Measurements from ENCODE around the gene TMED7.
A peak's percentile ranks its signal among the peaks of the same experiment; 100 is the strongest.

Gene TMED7

DNA sequence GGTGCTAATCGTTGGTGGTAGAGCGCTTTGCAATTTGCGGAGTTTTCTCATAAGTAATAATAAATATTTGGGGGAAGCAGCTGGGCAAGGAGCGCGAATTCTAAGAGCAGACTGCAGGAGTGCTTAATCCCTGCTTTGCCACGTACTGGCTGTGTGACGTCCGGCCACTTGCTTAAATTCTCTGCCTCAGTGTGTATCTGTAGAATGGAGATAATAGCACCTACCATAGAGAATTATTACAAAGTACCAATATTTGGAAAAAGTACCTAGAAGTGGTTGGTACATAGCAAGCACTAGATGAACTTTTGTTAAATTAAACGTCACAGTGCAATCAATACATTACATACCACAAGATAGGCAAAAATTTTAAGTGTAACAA lies 598 bp upstream of the TMED7 start:
- no peak for DNase-seq

GRCh38 chr5:115624994-115625393 lies 842 bp downstream of the TMED7 start:
- DNase-seq: no peak

- DNase-seq: no peak
Measured at GRCh38 chr5:115623658-115624057, 2.2 kb downstream of the TMED7 start.

DNA sequence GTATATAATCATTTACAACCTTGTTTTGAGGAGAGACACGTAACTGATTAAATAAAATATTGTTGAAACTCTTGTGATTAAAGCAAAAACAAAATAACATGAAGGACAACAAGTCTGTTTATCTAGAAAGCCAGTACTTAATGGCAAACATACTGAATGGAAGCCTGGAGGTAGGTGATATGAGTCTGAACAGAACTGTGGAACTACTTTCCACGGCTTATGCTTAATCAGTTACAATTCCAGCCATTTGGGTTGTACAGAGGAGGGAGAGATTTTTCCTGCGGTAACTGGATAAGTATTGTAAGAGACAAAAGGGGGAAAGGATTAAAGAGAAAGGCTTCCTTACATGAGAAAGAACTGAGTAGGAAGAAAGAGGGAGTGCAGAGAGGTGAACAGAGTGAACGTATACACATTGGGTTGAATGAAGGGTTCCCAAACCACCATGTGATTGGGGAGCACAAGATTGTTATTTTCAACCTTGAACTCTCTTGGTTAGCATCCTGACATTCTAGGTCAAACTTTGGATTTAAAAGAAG lies 4.4 kb downstream of the TMED7 start:
- DNase-seq: no peak

- no peak for DNase-seq
Measured at GRCh38 chr5:115616892-115617291, 8.9 kb downstream of the TMED7 start.

DNA sequence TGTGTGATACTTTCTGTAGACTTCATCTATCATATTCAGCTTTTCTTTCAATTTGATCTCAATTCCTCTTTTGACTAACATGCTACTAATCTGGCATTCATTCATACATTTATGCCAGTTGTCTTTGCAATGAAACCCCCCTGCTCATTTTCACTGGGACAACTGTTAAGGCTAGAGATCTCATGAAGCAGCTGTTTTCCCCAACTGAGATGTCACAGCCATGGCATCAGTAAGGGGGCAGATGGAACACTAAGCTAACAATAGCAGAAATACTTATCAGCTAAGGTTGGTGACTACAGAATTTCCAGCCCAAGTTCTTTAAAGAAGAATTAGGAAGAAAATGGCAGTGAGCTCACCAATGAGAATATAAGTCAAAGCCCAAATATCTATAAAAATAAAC lies 9.4 kb downstream of the TMED7 start:
- no peak for DNase-seq

DNA sequence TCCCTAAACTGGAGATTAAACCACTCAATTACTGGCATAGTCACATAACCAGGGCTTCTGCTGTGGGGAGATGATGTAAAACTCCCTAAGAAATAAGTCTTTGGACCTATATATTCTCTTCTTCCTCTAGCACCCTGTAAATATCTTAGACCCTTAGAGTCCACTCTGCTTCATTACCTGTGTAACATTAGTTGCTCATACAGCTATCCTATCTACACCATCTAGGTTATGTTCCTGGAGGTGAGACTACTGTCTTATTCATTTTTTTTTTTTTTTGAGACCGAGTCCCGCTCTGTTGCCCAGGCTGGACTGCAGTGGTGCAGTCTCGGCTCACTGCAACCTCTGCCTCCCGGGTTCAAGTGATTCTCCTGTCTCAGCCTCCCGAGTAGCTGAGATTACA lies 14.0 kb downstream of the TMED7 start:
- DNase-seq: no peak

GRCh38 chr5:115607935-115608334 lies 17.9 kb downstream of the TMED7 start:
- no peak for DNase-seq

DNA sequence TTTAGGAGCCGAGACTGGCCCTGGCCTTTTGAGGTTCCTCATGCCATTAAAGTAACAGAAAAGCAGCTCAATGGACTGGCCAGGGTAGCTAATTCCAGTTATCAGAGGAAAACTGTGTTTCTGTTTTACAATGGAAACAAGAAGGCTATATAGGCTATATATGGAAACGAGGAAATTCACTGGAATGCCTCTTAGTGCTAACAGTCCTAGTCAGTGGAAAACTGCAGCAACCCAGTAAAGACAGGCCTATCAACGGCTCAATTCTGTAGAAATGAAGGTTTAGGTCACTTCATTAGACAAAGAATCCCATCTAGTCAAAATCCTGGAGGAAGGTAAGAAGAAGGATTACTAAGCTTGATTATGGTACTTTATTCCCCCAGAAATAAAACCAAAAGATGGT lies 20.4 kb downstream of the TMED7 start:
- DNase-seq: no peak

DNA sequence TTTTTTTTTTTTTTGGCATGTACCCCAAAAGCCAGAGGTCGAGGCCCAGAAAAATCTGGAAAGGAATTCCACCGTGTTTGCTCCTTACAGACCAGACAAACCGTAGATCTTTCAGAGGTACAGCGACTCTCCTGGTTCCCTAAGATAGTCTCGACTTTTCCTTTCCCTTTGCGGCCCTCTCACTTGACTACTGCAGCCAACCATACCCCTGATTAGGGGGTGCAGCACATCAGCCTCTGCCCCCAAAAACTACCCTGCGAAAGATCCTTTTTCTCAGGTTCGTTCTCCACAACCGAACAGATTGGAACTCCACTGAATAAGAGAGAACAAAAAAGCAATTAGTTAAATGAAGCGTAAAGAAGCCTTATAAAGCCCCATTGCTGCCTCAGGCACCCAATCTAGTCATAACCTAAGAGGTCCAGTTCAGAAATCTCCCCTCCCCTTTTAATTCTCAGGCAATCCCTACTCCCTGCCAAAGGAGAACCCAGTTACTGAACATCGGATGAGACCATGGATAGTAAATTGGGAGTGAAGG lies 23.2 kb downstream of the TMED7 start:
- DNase-seq: no peak

DNA sequence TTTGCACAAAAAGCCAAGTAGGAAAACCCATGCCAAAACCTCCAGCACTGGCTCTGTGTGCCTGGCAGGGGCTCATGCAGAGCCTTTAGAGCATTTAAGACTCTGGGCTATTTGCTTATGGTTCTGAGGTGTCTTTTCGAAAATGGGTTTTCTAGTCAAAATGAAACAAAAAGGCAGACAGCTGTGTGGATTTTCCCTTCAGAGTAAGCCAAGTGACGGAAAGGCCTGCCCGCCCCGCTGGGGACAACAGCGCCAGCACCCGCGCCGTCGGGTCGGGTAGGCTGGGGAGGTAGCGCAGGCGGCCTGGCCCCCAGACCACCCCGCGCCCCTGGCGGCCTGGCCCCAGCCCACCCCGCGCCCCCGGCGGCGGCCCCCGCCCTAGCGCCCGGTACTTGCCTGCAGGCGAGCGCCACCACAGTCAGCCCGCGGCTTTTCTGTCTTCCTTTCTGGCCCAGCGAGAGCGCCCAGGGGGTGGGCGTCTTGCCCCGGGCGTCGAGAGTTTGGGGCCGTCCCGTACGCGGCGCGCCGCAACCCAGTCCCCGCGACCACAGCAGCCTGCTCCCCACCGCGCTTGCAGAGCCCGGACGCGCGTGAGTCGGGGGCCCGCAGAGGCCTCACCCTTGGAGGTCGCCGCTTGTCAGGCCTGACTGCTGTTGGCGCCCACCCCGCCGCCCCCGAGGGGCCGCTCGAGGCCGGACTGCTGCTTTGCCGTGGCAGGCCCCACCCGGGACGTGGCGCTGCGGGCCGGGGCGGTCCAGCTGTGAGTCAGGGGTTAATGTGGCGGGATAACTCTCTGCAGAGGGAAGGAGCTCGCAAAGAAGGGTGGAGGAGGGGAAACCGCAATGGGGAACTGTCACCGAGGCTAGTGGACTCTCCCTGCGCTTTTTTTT lies 23.9 kb downstream of the TMED7 start, which contains the start of gene TICAM2:
TSS of gene TICAM2 (minus strand) at position 779 of the 890 bp plus-strand sequence. CDS start 21,223 bp downstream, outside the sequence.
- DNase-seq: peak; percentile 61

DNA sequence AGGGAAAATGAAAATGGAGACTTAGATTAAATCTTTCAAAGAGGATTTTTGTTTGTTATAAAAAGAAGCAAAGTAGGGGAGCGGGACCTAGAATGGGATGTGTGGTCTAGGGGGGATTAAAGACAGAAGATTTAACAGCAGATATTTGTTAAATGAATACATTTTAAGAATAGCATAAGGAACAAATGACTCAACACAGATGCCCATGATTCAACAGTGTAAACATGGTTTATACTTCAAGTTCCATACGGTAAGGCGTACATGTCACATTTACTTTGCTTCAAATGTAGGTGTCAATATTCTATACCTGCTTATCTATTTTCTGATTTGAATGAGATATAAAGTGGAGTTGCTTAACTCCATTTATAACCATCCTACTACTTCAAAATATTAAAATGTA lies 25.1 kb downstream of the TMED7 start:
- no peak for DNase-seq

DNA sequence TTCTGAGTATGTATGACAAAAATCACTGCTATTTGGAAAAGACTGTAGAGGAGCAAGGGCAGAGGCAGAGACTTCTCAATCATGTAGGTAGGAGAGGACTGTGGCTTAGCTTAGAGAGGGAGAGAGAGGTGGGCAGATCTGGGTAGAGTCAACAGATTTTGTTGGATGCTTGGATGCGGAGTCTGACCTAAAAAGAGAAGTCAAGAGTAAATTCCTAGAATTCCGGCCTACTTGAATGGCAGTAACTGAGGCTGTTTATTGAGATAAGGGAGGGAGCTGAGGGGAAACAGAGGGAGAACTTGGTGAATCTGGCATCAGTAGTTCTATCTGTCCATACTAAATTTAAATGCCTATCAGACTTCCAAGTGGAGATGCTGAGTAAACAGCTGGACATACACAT lies 25.9 kb downstream of the TMED7 start:
- no peak for DNase-seq

DNA sequence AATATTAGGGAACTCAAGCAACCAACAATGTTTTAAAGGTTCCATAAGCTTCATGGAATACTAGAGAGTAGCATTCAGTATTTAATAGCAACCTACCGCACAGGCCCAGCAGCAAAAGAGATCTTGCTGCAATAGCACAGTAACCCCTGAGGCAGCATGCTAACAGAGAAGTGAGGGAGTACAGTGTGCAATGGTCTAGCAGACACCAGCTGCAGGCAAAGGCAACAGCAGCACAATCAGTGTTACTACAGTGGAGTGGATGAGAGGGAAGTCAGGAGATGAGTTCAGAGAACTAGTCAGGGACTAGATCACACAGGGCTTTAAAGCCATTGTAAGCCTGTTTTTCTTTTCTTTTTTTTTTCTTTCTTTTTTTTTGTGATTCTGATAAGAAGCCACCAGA lies 26.3 kb downstream of the TMED7 start:
- DNase-seq: no peak

DNA sequence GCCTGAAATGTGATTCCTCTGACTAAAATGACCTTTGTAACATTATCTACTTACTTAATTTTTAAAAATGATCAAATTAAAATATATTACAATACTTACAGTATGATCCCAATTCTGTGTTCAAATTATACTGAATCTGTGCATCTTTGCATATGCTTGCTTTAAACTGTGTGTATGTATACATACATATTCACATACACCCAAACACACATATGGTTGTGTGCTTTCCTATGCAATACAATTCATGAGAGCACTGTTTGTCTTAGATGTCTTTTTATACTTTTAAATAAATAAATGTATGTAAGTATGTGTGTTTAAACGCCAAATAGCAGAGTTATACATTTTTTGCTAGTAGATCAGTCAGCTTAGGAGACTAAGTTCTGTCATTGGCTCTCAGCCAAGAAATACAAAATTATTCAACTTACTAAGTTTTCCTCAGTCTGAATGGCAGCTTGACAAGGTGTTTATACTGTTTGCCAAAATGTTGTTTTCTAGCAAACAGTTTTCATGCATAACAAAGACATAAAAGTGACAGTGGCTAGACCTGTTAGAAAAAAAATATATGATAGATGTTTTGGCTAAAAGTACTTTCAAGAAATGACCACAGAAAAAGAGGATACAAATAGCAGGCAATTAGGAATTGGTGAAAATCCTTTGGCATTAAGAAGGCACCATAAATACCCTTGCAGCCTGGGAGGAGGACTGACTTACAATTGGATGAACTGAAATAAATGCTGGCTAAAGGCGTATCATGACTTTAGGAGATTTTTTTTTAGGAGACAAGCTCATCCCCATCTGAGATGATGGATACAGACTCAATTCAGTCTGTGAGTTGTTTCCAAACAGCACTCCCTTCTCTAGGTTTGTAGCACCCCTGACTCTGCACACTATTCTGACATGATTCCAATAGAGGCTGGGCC lies 31.4 kb downstream of the TMED7 start:
- no peak for DNase-seq

GRCh38 chr5:115589043-115589442 lies 36.8 kb downstream of the TMED7 start:
- DNase-seq: no peak

- DNase-seq: no peak
Measured at GRCh38 chr5:115588640-115589039, 37.2 kb downstream of the TMED7 start.

GRCh38 chr5:115586525-115587146 lies 39.2 kb downstream of the TMED7 start:
- DNase-seq: no peak

GRCh38 chr5:115585265-115585664 lies 40.6 kb downstream of the TMED7 start:
- DNase-seq: no peak

- DNase-seq: no peak
Measured at GRCh38 chr5:115584501-115584900, 41.3 kb downstream of the TMED7 start.

DNA sequence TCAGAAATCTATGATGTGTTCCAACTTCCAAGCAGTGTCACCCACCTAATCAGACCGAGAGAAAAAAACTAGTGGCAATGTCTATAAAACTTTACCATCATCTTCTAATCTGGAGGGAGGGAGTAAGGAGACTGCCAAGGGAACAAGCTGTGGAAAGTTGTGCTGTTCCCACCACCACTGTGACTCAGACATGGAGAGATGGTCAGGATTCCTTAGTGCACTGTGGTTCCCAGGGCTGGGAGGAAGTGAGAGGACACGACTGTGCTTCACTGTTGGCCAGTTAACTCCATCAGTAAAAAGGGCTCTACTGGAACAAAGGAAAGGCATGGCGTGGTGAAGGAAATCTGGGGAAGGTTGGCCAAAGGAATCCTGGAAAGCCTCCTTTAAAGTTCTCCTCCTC lies 42.4 kb downstream of the TMED7 start:
- DNase-seq: no peak

DNA sequence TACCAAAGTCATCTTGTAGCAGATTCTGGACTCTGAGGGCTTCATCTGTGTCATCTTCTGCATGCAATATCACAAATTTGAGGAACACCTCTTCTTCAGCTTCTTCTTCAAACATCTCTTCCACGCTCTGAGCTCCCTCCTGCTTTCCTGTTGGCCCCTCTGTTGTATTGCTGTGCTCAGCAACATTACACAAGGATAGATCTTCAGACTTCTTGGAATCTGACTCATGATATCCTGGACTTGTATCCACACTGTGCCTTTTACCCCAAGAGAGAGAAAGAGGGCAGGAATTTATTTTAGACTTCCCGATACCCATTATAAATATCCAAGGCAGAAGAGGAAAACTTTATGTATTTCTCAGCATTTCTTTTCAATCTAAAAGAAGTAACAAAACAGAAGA lies 44.9 kb downstream of the TMED7 start:
- DNase-seq: no peak

- DNase-seq: no peak
Measured at GRCh38 chr5:115579747-115580173, 46.1 kb downstream of the TMED7 start.
